GM12872 (cell line): ENCODE measurements around the gene VKORC1L1.

Experiments
- TF ChIP-seq, protein P1 (sequence below): IDR thresholded peaks from 3 replicates; pipeline ENCODE4 v1.5.1; 2011; ENCODE audit warnings: low read depth, mild to moderate bottlenecking, low read length, moderate library complexity; ENCODE audit not compliant: insufficient read depth

VKORC1L1 gene

DNA sequence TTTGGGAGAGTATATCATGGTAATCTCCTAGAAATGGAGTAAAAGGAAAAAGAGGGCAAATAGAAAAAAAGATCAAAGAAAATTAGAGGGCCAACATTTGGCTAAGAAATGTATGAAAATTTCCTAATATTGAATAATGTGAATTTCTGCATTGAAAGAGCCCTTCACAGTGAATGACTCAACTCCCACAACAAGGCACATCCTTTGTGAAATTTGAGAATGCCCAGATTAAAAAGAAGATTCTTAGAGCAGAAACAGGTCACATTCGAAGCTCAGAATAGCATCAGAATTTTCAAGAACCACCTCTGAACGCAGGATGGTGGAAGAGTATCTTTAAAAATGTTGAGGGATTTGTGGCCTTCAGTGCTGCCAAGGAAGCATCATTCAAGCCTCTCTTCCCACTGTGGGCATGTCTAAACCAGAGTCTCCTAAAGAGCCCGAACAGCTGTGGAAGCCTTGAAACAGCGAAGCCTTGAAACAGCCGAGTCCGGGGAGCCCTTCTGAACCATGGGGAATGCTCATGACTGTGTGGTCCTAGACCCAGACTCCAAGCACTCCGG, 65.5 kb downstream of the VKORC1L1 start:
- TF ChIP-seq, protein P1, sequence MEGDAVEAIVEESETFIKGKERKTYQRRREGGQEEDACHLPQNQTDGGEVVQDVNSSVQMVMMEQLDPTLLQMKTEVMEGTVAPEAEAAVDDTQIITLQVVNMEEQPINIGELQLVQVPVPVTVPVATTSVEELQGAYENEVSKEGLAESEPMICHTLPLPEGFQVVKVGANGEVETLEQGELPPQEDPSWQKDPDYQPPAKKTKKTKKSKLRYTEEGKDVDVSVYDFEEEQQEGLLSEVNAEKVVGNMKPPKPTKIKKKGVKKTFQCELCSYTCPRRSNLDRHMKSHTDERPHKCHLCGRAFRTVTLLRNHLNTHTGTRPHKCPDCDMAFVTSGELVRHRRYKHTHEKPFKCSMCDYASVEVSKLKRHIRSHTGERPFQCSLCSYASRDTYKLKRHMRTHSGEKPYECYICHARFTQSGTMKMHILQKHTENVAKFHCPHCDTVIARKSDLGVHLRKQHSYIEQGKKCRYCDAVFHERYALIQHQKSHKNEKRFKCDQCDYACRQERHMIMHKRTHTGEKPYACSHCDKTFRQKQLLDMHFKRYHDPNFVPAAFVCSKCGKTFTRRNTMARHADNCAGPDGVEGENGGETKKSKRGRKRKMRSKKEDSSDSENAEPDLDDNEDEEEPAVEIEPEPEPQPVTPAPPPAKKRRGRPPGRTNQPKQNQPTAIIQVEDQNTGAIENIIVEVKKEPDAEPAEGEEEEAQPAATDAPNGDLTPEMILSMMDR: no peak

DNA sequence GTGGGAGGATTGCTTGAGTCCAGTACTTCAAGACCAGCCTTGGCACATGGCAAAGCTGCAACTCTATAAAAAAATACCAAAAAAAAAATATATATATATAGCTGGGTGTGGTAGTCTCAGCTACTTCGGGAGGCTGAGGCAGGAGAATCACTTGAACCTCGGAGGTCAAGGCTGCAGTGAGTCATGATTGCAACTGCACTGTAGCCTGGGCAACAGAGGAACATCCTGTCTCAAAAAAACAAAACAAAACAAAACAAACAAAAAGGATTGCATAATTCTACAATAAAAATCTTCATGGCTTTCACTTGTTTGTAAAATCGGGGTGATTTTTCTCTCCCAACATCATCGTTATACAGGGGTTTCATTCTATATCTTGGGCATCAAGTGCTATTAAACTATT, 74.0 kb downstream of the VKORC1L1 start:
- TF ChIP-seq, protein P1: no peak

DNA sequence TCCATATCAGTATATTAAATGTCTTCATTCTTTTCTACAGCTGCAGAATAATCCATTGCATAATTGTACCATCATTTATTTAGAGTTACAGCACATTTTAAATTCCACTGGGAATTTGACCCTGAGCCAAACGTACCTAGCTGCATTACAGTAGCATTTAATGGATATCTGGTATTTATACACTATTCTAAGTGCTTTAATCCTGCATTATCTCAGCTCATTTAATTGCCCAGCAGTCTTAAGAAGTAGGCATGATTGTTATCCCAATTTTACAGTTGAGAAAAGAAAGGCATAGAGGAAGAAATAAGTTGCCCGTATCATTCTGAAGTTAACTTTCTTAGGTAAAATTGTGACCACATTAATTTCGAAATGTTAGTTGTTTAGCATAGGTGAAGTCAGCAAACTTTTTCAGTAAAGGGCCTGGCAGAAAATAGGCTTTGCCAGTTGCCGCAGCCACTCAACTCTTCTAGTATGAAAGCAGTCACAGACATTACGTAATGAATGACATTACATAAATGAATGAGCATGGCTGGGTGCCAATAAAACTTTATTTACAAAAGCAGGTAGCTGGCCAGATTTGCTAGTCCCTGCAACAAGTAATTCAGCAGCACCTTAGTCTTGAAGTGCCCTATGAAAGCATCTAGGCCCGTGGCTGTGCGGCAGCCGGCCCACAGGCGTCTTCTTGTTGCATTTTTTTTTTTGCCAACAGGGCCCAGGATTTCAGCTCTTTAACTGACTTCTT, 79.1 kb downstream of the VKORC1L1 start:
- TF ChIP-seq, protein P1: no peak

DNA sequence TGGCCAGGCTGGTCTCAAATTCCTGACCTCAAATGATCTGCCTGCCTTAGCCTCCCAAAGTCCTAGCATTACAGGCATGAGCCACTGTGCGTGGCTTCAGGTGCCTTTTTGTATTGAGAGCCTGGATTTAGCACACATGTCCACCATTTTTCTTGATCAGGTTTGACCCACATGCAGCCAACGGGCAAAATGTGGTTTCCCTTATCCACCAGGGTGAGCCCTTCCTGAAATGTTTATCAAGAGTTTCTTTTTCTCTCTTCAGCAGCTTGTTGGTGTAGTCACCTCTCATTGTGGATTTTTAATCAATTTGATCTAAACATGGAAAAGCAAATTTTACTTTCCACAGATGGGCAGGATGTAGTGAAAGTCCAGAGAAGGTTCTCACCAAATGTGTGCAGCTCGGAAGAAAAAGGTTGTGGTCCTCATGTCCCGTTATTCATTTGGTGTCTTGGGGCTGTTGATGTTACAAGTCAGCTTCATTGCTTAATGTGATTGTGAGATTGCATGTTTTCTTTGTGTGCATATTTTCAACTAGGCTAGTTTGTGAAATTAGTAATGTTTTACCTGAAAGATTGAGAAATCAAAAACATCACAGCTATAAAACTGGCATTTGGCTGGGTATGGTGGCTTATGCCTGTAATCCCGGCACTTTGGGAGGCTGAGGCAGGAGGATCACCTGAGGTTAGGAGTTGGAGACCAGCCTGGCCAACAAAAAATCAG, 80.3 kb downstream of the VKORC1L1 start:
- TF ChIP-seq, protein P1: no peak

DNA sequence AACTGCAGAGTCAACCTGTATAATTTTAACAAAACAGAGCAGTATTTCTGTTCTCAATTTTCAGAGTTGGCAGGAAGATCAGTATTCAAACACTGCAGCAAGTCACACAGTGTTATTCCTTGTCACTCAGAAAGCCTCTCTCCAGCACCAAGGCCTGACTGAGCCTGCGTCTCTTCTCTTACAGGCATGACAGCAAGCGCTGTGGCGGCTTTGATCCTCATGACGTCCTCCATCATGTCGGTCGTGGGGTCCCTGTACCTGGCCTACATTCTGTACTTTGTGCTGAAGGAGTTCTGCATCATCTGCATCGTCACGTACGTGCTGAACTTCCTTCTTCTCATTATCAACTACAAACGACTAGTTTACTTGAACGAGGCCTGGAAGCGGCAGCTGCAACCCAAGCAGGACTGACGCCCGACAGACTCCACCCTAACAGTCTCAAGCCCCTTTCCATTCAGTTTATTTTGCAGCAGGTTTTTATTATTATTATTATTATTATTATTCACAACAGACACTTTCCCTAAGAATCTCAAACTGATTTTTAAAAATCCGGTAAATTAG, 81.1 kb downstream of the VKORC1L1 start:
- TF ChIP-seq, protein P1: no peak

DNA sequence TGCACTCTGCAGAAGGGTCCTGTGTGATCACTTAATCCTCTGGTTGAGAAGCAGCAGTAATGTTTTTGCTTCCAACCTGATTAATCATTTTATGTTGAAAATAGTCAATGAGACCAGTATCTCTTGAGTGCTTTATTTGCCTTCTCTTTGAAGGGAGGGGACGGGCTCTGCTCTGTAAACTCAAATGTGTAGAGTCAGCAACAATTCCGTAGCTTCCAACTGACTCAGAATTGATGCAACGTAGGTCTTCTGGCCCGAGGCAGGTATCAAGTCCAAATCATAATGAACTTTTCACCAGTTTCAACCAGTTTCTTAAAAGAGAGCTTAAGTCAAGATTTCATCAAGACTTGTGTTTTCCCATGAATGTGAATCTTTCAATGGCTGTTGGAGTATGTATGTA, 82.8 kb downstream of the VKORC1L1 start:
- TF ChIP-seq, protein P1: no peak

DNA sequence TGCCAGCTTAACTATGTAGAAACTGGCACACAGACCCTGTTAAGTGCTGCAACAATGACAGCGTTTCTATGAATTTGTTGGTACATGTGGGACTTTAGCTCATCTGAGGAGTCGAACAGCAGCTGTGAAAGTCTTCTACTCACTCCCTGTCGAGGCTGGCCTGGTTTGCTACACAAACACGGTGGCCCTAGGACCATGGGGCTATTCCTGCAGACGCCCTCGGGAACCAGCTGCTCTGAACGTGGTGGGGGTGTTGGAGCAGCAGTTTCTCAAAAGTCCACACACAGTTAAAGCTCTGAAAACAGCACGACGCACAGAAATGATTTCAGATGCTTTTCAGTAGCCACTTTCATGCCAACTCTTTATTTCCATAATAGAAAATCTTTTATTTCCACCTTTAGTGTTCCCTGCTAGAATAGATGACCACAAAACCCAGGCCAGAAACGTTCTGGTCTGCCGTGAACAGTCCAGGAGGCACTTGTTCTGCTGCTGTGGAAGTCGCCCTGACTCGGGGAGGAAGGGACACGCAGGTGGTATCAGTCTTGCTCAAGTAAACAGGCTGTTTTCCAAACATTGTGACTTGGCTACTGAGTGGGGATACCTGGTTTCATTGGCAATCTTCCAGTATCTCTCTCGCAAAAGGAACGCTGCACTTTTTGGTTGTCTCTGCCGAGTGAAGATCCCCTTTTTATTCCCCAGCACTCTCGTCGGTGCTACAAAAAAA, 87.6 kb downstream of the VKORC1L1 start:
- TF ChIP-seq, protein P1: no peak
